Transverse colon (tissue), 4 donors: ENCODE data around the gene HIPK2. TPM values are rescaled to one million over a fixed set of nuclear protein-coding genes. Genes with fewer than 3 reads are reported as not detected.

Experiments used
- DNase-seq: peaks from one replicate; pipeline ENCODE4 v3.0.0-alpha.2; 2019
- H3K27ac ChIP-seq, 4 donors: fragments of 200-600 bp; sonication (generic); 2 replicates each; pipeline ENCODE4 v1.5.1; 2016 to 2018; ENCODE audit warnings: inconsistent platforms in 4 of 4
- H3K27me3 ChIP-seq: fragments of 200-600 bp; sonication (generic); 2 replicates; pipeline ENCODE4 v1.5.1; 2017; ENCODE audit warnings: inconsistent platforms
- H3K36me3 ChIP-seq, 4 donors: fragments of 200-600 bp; sonication (generic); 2 replicates each; pipeline ENCODE4 v1.5.1; 2017 to 2019; ENCODE audit warnings: inconsistent platforms in 4 of 4
- H3K4me1 ChIP-seq, 4 donors: fragments of 200-600 bp; sonication (generic); 2 replicates each; pipeline ENCODE4 v1.5.1; 2017 to 2020; ENCODE audit warnings: inconsistent platforms in 4 of 4
- H3K4me3 ChIP-seq, 4 donors: fragments of 200-600 bp; sonication (generic); 1 replicate in 1 of 4; 2 replicates in 3 of 4; pipeline versions ENCODE4 v1.5.1 to v1.6.1; 2017 to 2019; ENCODE audit warnings: inconsistent platforms in 4 of 4
- H3K9me3 ChIP-seq, 2 donors: fragments of 200-600 bp; sonication (generic); 2 replicates each; pipeline ENCODE4 v1.5.1; 2017 to 2019; ENCODE audit warnings: inconsistent platforms in 2 of 2
- CTCF ChIP-seq, 5 experiments: fragments of 200-600 bp in 3 of 5; fragments of 450-650 bp in 2 of 5; sonication (generic) in 3 of 5; IDR thresholded peaks; 1 replicate in 2 of 5; 2 replicates in 3 of 5; pipeline ENCODE4 v1.5.1; 2016 to 2017; ENCODE audit warnings: antibody characterized with exemption in 5 of 5, inconsistent platforms in 3 of 5, mild to moderate bottlenecking in 2 of 5, moderate library complexity in 1 of 5
- EP300 ChIP-seq: sonication (generic); formaldehyde crosslinking; IDR thresholded peaks from one replicate; pipeline ENCODE4 v1.6.1; 2017; ENCODE audit warnings: antibody characterized with exemption, low read depth
- POLR2A ChIP-seq: fragments of 450-650 bp; IDR thresholded peaks from one replicate; pipeline ENCODE4 v1.6.1; 2016; ENCODE audit warnings: antibody characterized with exemption, mild to moderate bottlenecking, moderate library complexity
- POLR2AphosphoS5 ChIP-seq, 3 donors: sonication (generic); formaldehyde crosslinking; IDR thresholded peaks; one replicate each; pipeline ENCODE4 v1.6.1; 2016; ENCODE audit warnings: antibody characterized with exemption in 3 of 3
- WGBS, 2 donors: methylation state at CpG; one replicate each; pipeline ENCODE4 v1.1.5; 2018; ENCODE audit warnings: low coverage in 1 of 2; 5-methylcytosine and 5-hydroxymethylcytosine counted together
- in situ Hi-C, 4 donors: fragments of 200-750 bp; cut with MboI; loops; one replicate each; pipeline versions ENCODE4 v1.15.0 to v1.15.1; 2017; ENCODE audit warnings: low sequenced_read_pairs in 3 of 4, low pct_ligation_motif_present in 1 of 4, low pct_unique_long_range_greater_than_20kb in 1 of 4
- intact Hi-C: fragments of 100-400 bp; cut with DNase I; formaldehyde crosslinking; loops from one replicate; pipeline ENCODE4 v1.15.1; 2023; ENCODE audit warnings: low total_unique reads
- total RNA-seq, 4 donors: library from RNA; depleted of rRNA; stranded (reverse); fragments of >200 nt; gene quantifications; one replicate each; pipeline ENCODE4 v1.1.0, GENCODE V29; 2016

The HIPK2 gene
- total RNA-seq, 4 donors from 2014 or later = 27.3 to 40.3 (median 33.6) TPM

GRCh38 chr7:139523199-139523941, 254.4 kb downstream of the HIPK2 start, which contains the start of gene CLEC2L:
CLEC2L (plus strand) TSS chr7:139523685; CDS start chr7:139523928, 243 bp downstream.
- intact Hi-C loops (no loop called here), in situ Hi-C loops (no loop called here)
- Histone ChIP-seq H3K27ac (no peak within 1 kb of the TSS), H3K9me3 (no peaks in the 10 kb centered on the region), H3K36me3 (no peaks in the 10 kb centered on the region), H3K4me1 (no peaks in the 10 kb centered on the region), H3K4me3 (peak within 1 kb of the TSS in 1 of 4 donors; percentile 38), H3K27me3 (peaks cover 37% of the 10 kb centered on the region)
- TF ChIP-seq EP300 = no peak
- no peak for TF ChIP-seq CTCF (IDR thresholded peaks at IDR 0.05)
- TF ChIP-seq POLR2A = no peak
- no peak for TF ChIP-seq POLR2AphosphoS5 (IDR thresholded peaks at IDR 0.05)
- no peak for DNase-seq
- WGBS, 2 donors = 7 to 14% methylated on average over 4 to 17 of the region's 75 CpGs

- Histone ChIP-seq H3K4me1 (no peaks in the 10 kb centered on the region), H3K9me3 (no peaks in the 10 kb centered on the region), H3K27ac (no peak overlapping the region), H3K27me3 (peaks cover 37% of the 10 kb centered on the region), H3K36me3 (no peaks in the 10 kb centered on the region), H3K4me3 (no peak overlapping the region)
- DNase-seq = no peak
- TF ChIP-seq EP300 (no peak), POLR2A (no peak), CTCF (IDR thresholded peaks at IDR 0.05) (no peak), POLR2AphosphoS5 (IDR thresholded peaks at IDR 0.05) (no peak)
- in situ Hi-C loops = no loop called here
- intact Hi-C loops = no loop called here
- WGBS, 2 donors = 30 to 67% methylated on average over 1 to 11 of the region's 11 CpGs
These were observed 255.0 kb downstream of the HIPK2 start for GRCh38 chr7:139522830-139523198.

GRCh38 chr7:139521439-139521838, 256.4 kb downstream of the HIPK2 start:
- Histone ChIP-seq H3K27me3 (peaks cover 37% of the 10 kb centered on the region), H3K36me3 (no peaks in the 10 kb centered on the region), H3K4me3 (no peak overlapping the region), H3K4me1 (no peaks in the 10 kb centered on the region), H3K9me3 (no peaks in the 10 kb centered on the region), H3K27ac (no peak overlapping the region)
- TF ChIP-seq POLR2A (no peak), EP300 (no peak), POLR2AphosphoS5 (IDR thresholded peaks at IDR 0.05) (no peak), CTCF (IDR thresholded peaks at IDR 0.05) (no peak)
- 87 to 88% methylated on average over 1 of the region's 1 CpG for WGBS, 2 donors
- in situ Hi-C loops (no loop called here), intact Hi-C loops (no loop called here)
- no peak for DNase-seq

- no peaks in the 10 kb centered on the region for H3K4me1 ChIP-seq
- WGBS, 2 donors = 89 to 100% methylated on average over 1 to 8 of the region's 8 CpGs
- H3K27me3 ChIP-seq = no peaks in the 10 kb centered on the region
- no peak for DNase-seq
- H3K36me3 ChIP-seq = no peaks in the 10 kb centered on the region
- no peaks in the 10 kb centered on the region for H3K9me3 ChIP-seq
- no peak for TF ChIP-seq EP300
- TF ChIP-seq POLR2A = no peak
- no peak for TF ChIP-seq CTCF (IDR thresholded peaks at IDR 0.05)
- TF ChIP-seq POLR2AphosphoS5 (IDR thresholded peaks at IDR 0.05) = no peak
- in situ Hi-C loops = no loop called here
- H3K27ac ChIP-seq = no peak overlapping the region
- intact Hi-C loops = no loop called here
- H3K4me3 ChIP-seq = no peak overlapping the region
These were observed 262.5 kb downstream of the HIPK2 start for GRCh38 chr7:139515266-139515665.

Other genes with a start within 250 kb of the HIPK2 start
- gene TBXAS1, start 51.3 kb upstream of the HIPK2 start, total RNA-seq = 10 to 100 TPM in 3 of 4 donors, 1 to 10 TPM in 1; 9.0 to 22.2 (median 14.6) TPM